GM06990 (cell line): ENCODE data around the gene PLEKHG7.

Experiments used
- DNase-seq: peaks from one replicate; pipeline ENCODE4 v3.0.0-alpha.2; 2011; ENCODE audit not compliant: insufficient read length; ENCODE audit errors: extremely low read depth
- H3K27me3 ChIP-seq: replicated peaks from 2 replicates; pipeline ENCODE4 v1.6.0; 2011; ENCODE audit warnings: low read length; ENCODE audit not compliant: control insufficient read depth, insufficient read depth
- H3K36me3 ChIP-seq: 2 replicates; pipeline ENCODE4 v1.5.1; 2011; ENCODE audit warnings: low read length; ENCODE audit not compliant: control insufficient read depth, insufficient read depth
- H3K4me3 ChIP-seq: replicated peaks from 2 replicates; pipeline ENCODE4 v1.5.1; 2011; ENCODE audit warnings: low read depth, mild to moderate bottlenecking, control low read depth, low read length
- TF ChIP-seq, protein P1 (sequence below): IDR thresholded peaks from 2 replicates; pipeline ENCODE4 v1.5.1; 2011; ENCODE audit warnings: low read length, control low read depth, mild to moderate bottlenecking, inconsistent platforms; ENCODE audit not compliant: insufficient read depth, poor library complexity, severe bottlenecking

The PLEKHG7 gene

DNA sequence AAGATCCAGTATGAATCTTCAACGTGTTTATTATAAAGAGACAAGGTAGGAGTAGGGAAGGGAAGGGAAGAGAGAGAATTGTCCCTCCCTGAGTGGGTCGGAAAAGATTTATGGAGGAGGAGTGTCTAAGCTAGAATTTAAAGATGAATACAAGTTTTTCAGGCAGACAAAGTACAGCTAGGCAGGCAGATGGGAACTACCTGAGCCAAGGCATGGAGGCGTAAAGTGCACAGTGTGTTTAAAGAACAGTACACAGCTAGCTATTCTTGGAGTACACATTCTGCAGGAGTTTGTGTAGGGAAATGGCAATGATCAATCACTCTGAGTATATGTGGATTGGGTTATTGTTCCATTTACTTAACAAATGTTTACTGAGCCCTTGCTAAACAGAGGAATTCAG, 20.1 kb downstream of the PLEKHG7 start:
- no peak overlapping the region for H3K4me3 ChIP-seq
- TF ChIP-seq, protein P1, sequence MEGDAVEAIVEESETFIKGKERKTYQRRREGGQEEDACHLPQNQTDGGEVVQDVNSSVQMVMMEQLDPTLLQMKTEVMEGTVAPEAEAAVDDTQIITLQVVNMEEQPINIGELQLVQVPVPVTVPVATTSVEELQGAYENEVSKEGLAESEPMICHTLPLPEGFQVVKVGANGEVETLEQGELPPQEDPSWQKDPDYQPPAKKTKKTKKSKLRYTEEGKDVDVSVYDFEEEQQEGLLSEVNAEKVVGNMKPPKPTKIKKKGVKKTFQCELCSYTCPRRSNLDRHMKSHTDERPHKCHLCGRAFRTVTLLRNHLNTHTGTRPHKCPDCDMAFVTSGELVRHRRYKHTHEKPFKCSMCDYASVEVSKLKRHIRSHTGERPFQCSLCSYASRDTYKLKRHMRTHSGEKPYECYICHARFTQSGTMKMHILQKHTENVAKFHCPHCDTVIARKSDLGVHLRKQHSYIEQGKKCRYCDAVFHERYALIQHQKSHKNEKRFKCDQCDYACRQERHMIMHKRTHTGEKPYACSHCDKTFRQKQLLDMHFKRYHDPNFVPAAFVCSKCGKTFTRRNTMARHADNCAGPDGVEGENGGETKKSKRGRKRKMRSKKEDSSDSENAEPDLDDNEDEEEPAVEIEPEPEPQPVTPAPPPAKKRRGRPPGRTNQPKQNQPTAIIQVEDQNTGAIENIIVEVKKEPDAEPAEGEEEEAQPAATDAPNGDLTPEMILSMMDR = no peak
- H3K27me3 ChIP-seq = no peaks in the 10 kb centered on the region
- DNase-seq = no peak
- no peaks in the 10 kb centered on the region for H3K36me3 ChIP-seq

DNA sequence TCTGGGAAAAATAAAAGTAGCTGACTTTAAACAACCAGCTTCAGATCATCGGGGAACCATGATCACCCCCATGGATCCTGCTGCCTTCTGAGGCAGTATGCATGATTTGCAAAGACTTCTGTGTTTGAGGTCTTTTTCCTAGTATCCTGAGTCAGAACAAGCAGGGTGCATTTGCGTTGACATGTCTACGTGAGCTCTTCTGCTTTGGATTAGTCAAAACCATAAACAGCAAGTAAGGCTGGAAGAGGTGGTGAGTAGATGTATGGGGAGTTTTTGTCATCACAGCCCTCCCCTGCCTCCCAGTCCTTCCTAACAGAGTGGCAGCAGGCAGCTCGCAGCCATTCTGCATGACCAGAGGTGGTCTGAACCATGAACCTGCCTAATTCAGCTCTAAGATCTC, 24.1 kb downstream of the PLEKHG7 start:
- DNase-seq = no peak
- TF ChIP-seq, protein P1 = no peak

DNA sequence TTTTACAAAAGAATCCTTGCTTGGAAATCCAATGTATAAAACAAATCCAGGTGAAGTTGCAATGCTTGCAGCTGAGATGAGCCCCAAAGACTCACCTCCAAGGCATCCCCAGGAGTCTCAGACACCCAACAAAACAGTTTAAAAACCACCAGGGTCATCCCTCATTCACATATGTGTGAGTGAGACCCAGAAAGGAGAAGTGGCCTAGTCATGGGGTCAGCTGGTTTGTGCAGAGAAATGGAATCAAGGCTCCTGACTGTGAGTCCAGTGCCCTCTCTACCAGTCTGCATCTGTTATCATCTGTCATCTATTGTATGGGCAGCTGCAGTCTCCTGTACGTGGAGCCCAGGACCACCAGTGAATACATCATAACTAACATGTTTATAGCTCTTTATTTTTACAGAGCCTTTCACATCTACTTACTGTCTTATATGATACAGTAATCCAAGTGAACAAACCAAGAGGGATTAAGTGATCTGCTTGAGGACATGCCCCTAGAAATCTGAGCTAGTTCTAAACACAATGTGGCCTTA, 27.1 kb downstream of the PLEKHG7 start:
- TF ChIP-seq, protein P1 = no peak
- no peak overlapping the region for H3K4me3 ChIP-seq
- H3K36me3 ChIP-seq = peaks cover 2% of the 10 kb centered on the region; the same call in 1 of the 2 replicates
- H3K27me3 ChIP-seq = no peaks in the 10 kb centered on the region
- no peak for DNase-seq

More for the DNA sequence above, 24.1 kb downstream of the PLEKHG7 start:
- Histone ChIP-seq H3K36me3 (peaks cover 2% of the 10 kb centered on the region; the same call in 1 of the 2 replicates), H3K4me3 (no peak overlapping the region), H3K27me3 (no peaks in the 10 kb centered on the region)

DNA sequence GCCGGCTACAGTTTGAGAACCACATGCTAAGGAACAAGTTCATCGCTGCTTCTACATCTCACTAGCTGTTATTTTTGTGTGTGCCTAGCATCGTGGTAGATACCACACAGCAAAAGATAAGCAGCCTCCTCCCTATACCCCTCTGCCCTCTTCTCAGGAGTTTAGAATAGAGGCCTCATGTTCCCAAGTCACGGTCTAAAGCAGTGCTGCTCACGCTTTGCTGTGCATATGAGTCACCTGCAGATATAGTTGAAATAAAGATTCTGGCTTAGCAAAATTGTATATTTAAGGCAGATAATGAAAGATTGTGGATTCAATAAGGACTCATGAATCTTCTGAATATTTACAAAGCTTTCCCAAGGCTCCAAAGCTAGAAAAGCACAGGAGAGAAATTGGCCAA, 28.0 kb downstream of the PLEKHG7 start:
- TF ChIP-seq, protein P1 = no peak
- Histone ChIP-seq H3K36me3 (peaks cover 2% of the 10 kb centered on the region; the same call in 1 of the 2 replicates), H3K4me3 (no peak overlapping the region), H3K27me3 (no peaks in the 10 kb centered on the region)
- DNase-seq = no peak

DNA sequence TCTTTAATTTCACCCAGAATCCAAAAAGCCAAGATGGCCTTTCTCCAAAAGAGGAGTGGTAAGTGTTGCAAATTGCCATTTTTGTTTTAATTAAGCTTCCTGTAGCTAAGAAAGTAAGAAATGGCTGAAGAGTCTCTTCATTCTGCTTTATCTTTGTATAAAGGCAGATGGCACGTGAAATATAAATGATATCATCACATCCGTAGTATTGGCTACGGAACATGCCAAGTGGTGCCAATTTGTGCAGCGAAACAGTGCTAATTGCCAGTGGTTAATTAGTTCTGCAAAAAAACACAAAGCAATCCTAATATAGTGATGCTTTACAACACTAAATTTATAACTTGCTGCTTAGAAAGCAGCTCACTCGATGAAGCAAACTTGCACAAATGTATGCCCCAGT, 29.4 kb downstream of the PLEKHG7 start:
- no peaks in the 10 kb centered on the region for H3K27me3 ChIP-seq
- no peak overlapping the region for H3K4me3 ChIP-seq
- no peak for DNase-seq
- TF ChIP-seq, protein P1 = no peak
- peaks cover 2% of the 10 kb centered on the region; the same call in 1 of the 2 replicates for H3K36me3 ChIP-seq

DNA sequence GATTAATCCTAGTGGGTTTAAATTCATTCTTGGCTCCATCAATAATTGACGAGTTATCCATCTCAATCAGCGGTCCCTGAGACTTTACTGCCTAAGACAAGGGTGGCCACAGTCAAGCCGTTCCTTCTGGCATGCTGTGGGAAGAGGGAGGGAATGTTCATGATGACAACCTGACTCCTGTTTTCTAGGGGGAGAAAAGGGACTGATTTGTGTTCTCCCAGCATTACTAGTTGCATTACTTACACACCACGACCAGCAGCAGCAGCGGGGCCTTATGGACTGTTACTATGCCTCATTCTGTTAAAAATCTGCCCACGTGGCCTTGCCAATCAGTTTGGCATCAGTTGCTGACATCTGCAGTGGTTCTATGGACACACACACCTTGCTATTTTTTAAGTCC, 29.9 kb downstream of the PLEKHG7 start:
- DNase-seq = no peak
- H3K27me3 ChIP-seq = no peaks in the 10 kb centered on the region
- TF ChIP-seq, protein P1 = no peak
- H3K36me3 ChIP-seq = peaks cover 2% of the 10 kb centered on the region; the same call in 1 of the 2 replicates
- no peak overlapping the region for H3K4me3 ChIP-seq
